ENCODE results near the gene ATP6AP1. TPM values are rescaled to one million over a fixed set of nuclear protein-coding genes. Genes with fewer than 3 reads are reported as not detected.

Gene ATP6AP1
- total and polyA plus RNA-seq, 2 of the 13 experiments (the other 11 are each of a cell fraction or from before 2014, with no cell fraction given) = 56.7 to 110 TPM

DNA sequence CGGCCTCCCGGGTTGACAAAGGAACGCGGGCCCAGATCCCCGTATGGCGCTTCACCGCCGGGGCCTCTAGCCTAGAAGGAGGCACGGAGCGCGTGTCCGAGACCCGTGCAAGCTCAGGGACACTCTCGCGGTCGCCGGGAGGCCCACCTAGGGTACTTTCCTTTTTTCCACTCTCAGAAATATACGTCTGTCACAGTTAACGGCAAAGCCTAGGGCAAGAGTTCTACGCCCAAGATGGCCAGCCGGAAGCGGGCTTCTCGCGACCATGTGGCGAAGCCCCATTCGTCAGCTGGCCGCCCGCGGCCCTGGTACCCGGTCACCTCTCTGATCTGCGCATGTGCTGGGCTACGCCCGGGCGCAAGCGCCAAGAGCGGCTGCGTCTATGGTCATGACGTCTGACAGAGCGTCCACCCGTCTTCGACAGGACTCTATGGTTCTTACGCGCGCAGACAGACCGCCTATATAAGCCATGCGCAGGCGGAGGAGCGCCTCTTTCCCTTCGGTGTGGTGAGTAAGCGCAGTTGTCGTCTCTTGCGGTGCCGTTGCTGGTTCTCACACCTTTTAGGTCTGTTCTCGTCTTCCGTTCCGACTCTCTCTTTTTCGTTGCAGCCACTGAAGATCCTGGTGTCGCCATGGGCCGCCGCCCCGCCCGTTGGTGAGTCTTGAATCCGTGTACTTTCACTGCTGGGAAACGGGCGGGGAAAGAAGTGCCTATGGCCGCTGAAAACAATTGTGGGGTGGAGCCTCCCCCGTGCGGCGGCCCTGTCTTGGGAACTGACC is 30.4 kb upstream of the ATP6AP1 start, which contains the start of gene RPL10 (continued):
- TF ChIP-seq, protein P1, sequence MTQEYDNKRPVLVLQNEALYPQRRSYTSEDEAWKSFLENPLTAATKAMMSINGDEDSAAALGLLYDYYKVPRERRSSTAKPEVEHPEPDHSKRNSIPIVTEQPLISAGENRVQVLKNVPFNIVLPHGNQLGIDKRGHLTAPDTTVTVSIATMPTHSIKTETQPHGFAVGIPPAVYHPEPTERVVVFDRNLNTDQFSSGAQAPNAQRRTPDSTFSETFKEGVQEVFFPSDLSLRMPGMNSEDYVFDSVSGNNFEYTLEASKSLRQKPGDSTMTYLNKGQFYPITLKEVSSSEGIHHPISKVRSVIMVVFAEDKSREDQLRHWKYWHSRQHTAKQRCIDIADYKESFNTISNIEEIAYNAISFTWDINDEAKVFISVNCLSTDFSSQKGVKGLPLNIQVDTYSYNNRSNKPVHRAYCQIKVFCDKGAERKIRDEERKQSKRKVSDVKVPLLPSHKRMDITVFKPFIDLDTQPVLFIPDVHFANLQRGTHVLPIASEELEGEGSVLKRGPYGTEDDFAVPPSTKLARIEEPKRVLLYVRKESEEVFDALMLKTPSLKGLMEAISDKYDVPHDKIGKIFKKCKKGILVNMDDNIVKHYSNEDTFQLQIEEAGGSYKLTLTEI (CRISPR knock-in tag; conservative IDR thresholded peaks at IDR 0.05) = no peak
- TF ChIP-seq PAF1 (CRISPR knock-in tag; IDR thresholded peaks at IDR 0.05) = no peak
- TF ChIP-seq, protein P2, sequence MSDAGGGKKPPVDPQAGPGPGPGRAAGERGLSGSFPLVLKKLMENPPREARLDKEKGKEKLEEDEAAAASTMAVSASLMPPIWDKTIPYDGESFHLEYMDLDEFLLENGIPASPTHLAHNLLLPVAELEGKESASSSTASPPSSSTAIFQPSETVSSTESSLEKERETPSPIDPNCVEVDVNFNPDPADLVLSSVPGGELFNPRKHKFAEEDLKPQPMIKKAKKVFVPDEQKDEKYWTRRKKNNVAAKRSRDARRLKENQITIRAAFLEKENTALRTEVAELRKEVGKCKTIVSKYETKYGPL (CRISPR knock-in tag; IDR thresholded peaks at IDR 0.05) = no peak
- peak; percentile 57; the same call in 1 of the 2 replicates for TF ChIP-seq ZC3H4 (CRISPR knock-in tag; IDR thresholded peaks at IDR 0.05; ENCODE audit: borderline replicate concordance)
- no peak for TF ChIP-seq ISL2 (CRISPR knock-in tag; IDR thresholded peaks at IDR 0.05)
- TF ChIP-seq ZNF460 (CRISPR knock-in tag; IDR thresholded peaks at IDR 0.05; ENCODE audit: borderline replicate concordance) = no peak
- TF ChIP-seq SKI (IDR thresholded peaks at IDR 0.05; ENCODE audit: partially characterized antibody) = no peak
- TF ChIP-seq, protein P3, sequence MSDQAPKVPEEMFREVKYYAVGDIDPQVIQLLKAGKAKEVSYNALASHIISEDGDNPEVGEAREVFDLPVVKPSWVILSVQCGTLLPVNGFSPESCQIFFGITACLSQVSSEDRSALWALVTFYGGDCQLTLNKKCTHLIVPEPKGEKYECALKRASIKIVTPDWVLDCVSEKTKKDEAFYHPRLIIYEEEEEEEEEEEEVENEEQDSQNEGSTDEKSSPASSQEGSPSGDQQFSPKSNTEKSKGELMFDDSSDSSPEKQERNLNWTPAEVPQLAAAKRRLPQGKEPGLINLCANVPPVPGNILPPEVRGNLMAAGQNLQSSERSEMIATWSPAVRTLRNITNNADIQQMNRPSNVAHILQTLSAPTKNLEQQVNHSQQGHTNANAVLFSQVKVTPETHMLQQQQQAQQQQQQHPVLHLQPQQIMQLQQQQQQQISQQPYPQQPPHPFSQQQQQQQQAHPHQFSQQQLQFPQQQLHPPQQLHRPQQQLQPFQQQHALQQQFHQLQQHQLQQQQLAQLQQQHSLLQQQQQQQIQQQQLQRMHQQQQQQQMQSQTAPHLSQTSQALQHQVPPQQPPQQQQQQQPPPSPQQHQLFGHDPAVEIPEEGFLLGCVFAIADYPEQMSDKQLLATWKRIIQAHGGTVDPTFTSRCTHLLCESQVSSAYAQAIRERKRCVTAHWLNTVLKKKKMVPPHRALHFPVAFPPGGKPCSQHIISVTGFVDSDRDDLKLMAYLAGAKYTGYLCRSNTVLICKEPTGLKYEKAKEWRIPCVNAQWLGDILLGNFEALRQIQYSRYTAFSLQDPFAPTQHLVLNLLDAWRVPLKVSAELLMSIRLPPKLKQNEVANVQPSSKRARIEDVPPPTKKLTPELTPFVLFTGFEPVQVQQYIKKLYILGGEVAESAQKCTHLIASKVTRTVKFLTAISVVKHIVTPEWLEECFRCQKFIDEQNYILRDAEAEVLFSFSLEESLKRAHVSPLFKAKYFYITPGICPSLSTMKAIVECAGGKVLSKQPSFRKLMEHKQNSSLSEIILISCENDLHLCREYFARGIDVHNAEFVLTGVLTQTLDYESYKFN (CRISPR knock-in tag; conservative IDR thresholded peaks at IDR 0.05) = no peak
- TF ChIP-seq, protein P4, sequence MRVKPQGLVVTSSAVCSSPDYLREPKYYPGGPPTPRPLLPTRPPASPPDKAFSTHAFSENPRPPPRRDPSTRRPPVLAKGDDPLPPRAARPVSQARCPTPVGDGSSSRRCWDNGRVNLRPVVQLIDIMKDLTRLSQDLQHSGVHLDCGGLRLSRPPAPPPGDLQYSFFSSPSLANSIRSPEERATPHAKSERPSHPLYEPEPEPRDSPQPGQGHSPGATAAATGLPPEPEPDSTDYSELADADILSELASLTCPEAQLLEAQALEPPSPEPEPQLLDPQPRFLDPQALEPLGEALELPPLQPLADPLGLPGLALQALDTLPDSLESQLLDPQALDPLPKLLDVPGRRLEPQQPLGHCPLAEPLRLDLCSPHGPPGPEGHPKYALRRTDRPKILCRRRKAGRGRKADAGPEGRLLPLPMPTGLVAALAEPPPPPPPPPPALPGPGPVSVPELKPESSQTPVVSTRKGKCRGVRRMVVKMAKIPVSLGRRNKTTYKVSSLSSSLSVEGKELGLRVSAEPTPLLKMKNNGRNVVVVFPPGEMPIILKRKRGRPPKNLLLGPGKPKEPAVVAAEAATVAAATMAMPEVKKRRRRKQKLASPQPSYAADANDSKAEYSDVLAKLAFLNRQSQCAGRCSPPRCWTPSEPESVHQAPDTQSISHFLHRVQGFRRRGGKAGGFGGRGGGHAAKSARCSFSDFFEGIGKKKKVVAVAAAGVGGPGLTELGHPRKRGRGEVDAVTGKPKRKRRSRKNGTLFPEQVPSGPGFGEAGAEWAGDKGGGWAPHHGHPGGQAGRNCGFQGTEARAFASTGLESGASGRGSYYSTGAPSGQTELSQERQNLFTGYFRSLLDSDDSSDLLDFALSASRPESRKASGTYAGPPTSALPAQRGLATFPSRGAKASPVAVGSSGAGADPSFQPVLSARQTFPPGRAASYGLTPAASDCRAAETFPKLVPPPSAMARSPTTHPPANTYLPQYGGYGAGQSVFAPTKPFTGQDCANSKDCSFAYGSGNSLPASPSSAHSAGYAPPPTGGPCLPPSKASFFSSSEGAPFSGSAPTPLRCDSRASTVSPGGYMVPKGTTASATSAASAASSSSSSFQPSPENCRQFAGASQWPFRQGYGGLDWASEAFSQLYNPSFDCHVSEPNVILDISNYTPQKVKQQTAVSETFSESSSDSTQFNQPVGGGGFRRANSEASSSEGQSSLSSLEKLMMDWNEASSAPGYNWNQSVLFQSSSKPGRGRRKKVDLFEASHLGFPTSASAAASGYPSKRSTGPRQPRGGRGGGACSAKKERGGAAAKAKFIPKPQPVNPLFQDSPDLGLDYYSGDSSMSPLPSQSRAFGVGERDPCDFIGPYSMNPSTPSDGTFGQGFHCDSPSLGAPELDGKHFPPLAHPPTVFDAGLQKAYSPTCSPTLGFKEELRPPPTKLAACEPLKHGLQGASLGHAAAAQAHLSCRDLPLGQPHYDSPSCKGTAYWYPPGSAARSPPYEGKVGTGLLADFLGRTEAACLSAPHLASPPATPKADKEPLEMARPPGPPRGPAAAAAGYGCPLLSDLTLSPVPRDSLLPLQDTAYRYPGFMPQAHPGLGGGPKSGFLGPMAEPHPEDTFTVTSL (CRISPR knock-in tag; IDR thresholded peaks at IDR 0.05; ENCODE audit: borderline replicate concordance) = no peak
- no peak for TF ChIP-seq PLRG1 (conservative IDR thresholded peaks at IDR 0.05)
- TF ChIP-seq, protein P5, sequence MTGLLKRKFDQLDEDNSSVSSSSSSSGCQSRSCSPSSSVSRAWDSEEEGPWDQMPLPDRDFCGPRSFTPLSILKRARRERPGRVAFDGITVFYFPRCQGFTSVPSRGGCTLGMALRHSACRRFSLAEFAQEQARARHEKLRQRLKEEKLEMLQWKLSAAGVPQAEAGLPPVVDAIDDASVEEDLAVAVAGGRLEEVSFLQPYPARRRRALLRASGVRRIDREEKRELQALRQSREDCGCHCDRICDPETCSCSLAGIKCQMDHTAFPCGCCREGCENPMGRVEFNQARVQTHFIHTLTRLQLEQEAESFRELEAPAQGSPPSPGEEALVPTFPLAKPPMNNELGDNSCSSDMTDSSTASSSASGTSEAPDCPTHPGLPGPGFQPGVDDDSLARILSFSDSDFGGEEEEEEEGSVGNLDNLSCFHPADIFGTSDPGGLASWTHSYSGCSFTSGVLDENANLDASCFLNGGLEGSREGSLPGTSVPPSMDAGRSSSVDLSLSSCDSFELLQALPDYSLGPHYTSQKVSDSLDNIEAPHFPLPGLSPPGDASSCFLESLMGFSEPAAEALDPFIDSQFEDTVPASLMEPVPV (CRISPR knock-in tag; IDR thresholded peaks at IDR 0.05) = 0 out of 2 replicates have a peak, but pooled peaks have one; percentile 15
- TF ChIP-seq, protein P6, sequence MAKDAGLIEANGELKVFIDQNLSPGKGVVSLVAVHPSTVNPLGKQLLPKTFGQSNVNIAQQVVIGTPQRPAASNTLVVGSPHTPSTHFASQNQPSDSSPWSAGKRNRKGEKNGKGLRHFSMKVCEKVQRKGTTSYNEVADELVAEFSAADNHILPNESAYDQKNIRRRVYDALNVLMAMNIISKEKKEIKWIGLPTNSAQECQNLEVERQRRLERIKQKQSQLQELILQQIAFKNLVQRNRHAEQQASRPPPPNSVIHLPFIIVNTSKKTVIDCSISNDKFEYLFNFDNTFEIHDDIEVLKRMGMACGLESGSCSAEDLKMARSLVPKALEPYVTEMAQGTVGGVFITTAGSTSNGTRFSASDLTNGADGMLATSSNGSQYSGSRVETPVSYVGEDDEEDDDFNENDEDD (CRISPR knock-in tag; IDR thresholded peaks at IDR 0.05; ENCODE audit: borderline replicate concordance) = peak; percentile 55; the same call in 1 of the 2 replicates
- TF ChIP-seq DNMT1 (CRISPR knock-in tag; IDR thresholded peaks at IDR 0.05) = no peak
